GM21737 (cell line): ENCODE measurements around the gene NUDT16.
A peak's percentile ranks its signal among the peaks of the same experiment; 100 is the strongest.
"Not testable (repeated sequence)": the region's sequence is repeated elsewhere in the genome, so short reads cannot be mapped to it uniquely, and the experiment has no call there.

Source experiments
- ATAC-seq: cut with Tn5 transposase; IDR thresholded peaks from one replicate; pipeline ENCODE4 v1.9.1; 2021; ENCODE audit warnings: mild to moderate bottlenecking, moderate library complexity; ENCODE audit not compliant: unreplicated experiment

The NUDT16 gene

DNA sequence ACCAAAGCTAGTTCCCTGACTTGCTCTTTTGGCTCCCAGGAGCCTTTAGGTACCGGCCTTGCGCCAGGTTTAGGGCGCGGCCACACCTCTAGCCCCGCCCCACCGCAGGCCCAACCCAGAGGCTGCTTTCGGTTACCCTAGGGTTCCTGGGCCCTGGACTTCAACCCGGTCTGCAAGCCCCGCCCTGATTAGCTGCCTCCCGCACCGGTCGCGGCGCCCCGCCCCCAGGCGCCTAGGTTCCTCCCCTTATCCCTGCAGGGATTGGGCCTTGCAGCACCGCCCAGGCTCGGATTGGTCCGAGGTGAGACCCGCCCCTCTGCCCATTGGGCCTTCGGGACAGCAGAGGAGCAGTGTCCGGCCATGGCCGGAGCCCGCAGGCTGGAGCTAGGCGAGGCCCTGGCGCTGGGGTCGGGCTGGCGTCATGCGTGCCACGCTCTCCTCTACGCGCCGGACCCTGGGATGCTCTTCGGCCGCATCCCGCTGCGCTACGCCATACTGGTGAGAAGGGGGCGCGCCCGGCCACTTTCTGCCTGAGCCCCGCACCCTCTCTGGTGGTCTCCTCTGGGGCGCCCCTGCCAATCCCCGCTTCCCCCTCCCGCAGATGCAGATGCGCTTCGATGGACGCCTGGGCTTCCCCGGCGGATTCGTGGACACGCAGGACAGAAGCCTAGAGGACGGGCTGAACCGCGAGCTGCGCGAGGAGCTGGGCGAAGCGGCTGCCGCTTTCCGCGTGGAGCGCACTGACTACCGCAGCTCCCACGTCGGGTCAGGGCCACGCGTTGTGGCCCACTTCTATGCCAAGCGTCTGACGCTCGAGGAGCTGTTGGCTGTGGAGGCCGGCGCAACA lies at the start of gene NUDT16:
TSS of gene NUDT16 (plus strand) at position 330 of the 847 bp plus-strand sequence. CDS start at position 361, 31 bp downstream.
- peak; percentile 99 for ATAC-seq

DNA sequence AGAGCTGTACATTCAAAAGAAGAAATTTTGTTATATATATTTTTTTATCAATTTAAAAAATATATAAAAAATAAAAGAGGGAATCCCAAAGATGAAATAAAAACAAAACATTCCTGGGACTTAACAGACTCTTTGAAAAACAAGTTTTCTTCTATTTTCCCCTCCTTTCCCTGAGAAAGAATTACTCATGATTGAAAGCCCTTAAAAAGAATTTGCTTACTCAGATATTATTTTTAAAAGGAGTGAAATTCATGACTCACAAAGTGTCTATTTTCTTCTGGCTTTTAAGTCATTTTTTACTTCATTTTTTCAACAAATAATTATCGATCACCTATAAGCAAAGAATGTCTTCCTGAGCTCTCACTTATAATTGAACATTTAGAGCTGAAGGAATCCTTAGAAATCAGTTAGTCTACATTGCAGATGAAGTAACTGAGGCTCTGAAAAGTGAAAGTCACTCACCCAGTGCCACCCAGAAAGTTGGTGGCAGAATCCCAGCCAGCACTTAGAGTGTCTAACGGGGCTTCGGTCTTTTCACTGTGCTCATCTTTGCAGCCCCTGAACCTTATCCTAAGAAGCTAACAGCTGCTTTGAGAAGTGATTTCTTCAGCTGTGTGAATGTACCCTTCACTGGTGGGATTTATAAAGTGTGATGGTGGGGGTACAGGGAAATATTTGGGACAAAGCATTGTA lies 42.5 kb upstream of the NUDT16 start:
- ATAC-seq = no peak

DNA sequence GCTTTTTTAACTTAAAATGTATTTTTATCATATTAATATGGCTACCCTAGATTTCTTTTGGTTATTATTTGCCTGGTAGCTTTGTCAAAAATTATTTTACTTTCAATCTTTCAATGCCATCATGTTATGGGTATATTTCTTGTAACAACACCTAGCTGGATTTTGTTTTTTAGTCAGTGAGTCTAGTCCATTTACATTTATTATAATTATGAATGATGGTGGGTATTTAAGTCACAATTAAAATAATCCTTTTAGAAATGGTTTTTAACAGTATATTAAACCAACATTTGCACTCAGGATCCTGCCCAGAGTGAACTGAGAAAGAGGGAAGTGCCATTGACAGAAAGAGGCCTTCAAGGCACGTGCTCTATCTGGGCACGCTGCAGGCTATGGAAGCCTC lies 39.8 kb upstream of the NUDT16 start:
- ATAC-seq = no peak

DNA sequence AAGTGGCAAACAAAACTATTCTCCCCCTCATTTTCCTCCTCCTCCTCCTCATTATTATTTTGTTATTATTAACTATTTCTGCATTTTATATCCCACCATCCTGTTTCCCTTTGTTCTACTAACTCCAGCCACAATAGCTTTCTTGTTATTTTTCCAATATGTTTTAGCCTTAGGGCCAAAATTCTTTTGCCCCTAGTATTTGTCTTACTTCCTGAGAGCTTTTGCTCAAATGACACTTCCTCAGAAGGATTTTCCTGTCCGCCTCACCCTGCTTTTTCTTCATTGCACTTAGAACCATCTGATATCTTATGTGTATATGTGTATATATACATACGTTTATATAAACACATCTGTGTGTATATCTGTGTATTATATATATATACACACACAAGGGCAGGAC lies 32.7 kb upstream of the NUDT16 start:
- ATAC-seq = no peak

DNA sequence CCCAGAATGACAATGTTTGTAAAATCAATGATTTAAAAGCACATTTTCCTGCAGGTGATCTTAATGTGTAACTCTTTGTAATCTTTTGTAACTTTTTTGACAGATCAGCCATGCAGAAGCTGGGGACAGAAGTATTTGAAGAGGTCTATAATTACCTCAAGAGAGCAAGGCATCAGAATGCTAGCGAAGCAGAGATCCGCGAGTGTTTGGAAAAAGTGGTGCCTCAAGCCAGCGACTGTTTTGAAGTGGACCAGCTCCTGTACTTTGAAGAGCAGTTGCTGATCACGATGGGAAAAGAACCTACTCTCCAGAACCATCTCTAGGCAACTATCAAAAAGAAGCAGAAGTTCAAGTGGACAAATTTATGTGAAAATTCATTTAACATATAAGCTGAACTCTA lies 32.1 kb upstream of the NUDT16 start:
- no peak for ATAC-seq

DNA sequence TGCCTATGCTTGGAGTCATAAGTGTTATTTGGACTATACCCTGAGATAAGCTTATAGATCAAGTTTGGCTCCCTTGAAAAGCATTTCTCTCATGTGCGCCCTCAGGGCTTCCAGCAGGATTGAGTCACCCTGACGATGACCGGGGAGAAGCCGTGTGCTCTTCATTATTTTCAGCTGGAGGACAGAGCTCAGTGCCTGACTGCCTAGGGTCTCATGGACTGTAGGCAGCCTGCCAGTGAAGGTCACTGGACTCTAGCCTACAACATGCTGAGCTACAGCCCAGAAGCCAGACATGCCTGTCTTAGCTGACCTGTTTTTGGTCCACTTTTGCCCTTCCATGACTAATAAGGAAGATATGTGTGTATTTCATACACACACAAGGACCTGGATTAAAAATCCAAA lies 31.6 kb upstream of the NUDT16 start:
- ATAC-seq = no peak

DNA sequence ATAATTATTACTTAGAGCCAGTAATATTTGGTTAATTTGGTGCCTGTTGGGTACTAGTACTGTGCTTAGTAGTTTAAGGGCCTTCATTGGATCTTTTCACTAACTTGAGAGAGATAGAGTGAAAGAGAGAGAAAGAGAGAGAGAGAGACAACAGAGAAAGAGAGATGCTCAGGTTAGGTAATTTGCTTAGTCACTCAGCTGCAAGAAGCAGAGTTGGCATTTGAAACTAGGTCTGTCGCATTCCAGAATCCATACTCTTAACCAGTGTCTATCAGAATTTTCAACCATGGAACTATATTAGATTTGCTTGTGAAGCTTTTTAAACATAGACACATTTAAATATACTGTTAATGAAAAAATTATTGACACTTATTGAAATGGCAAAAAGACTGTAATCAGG lies 31.1 kb upstream of the NUDT16 start:
- no peak for ATAC-seq

DNA sequence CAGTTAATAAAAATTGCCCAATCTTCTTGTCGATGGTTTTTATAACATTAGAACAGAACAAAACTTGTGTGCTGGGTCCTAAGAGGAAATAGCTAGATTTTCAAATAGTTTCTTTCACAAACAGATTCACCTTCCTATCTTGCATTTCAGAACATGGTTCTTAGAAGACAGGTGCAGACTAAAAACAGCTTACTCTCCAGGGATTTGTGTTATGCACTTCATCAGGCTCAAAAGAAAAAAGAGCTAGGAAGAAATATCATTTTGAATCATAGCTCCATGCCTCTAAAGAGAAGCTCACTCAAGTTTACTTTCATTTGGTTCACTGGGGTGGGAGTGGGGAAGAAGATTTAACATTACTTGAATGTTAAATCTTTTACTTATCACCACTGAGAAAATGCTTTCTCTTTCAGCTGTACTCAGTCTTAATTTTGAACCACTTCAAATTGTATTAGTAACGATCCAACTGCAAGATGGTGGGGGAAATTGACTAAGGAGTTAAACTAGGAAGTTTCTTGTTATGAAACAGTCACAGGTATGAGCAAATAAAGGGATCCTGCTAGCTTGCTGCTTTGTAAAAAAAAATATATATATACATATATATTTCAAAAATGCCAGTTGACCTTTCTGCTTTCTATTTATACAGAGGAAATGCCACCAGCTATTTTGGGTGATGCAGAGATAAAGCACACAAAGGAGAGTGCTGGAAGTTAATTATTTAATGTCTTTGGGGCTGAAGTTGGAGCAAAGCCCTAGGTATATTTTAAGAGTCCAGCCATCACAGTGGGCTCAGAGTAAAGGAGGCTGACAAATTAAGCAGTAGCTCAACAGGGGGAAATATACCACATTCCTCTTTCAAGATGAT lies 28.3 kb upstream of the NUDT16 start:
- ATAC-seq = no peak

DNA sequence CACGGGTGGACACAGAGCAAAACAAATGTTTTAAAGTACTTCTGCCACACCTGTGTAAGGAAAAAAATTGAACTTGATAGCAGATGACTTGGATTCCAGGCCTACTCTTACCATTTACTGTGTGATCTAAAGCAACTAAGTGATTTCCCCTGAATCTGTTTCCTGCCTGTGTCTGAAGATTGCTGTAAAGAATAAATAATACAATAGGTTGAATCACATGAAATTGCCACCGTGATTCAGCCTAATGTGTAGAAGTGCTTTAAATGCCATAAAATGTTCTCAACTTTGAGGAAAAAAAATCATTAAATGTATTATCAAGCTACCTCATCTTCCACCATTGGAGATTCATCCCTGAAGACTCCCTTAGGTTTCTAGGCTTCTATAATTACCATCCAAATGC lies 27.6 kb upstream of the NUDT16 start:
- no peak for ATAC-seq

DNA sequence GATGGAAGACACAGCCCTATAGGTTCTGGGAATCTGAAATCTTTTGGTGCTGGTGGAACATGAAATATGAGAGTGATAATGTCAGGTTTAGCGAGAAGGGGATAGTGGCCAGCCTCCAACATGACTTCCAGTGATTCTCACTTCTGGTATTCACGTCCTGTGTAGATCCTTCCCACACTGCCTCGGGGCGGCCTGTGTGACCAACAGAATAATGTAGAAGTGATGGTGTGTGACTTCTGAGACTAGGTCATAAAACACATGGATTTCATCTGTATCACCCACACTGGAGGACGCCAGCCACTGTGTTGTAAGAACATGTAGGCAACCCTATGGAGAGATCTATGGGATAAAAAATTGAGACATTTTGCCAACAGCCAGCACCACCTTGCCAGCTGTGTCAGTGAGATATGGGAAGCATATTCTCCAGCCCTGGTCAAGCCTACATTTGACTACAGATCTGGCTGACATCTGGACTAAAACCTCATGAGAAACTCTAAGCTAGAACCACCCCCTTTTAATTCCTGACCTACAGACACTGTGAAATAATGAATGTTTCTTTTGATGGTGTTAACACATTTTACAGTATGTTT lies 25.5 kb upstream of the NUDT16 start:
- ATAC-seq = no peak

DNA sequence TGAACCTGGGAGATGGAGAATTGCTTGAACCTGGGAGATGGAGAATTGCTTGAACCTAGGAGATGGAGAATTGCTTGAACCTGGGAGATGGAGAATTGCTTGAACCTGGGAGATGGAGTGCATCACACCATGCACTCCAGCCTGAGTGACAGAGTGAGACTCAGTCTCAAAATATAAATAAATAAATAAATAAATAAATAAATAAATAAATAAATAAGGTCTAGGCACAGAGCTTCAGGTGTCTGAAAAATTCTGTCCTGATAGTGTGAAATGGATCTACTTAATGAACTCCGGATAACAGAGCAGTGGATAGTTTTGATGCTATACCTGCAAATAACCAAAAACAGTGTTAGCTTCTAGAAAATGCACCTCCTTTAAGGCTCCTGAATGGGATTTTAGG lies 24.3 kb upstream of the NUDT16 start:
- ATAC-seq = no peak

DNA sequence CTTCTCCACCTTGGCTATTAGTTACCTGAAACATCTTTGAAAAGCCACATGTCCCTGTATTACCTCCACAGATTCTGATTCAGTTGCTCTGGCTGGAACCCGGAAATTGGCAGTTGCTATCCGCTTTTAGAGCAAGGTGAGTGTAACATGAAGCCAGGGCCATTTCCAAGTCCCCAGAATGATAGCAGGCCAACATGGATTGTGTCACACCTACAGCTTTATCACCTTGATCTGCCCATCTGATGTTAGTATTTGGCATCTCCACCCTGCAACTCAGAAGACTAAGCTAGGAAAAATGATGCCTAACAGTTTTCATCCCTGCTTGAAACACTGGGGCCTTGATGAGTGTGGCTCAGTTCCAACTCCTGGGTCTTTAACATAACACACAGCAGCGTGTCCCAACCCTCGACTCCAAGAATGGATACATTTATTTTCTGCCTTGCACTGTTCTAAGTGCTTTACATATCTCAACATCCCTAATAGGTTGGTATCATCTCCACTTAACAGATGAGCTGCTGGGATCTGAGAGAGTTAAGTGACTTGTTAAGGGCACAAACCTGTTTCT lies 21.3 kb upstream of the NUDT16 start:
- ATAC-seq = no peak

DNA sequence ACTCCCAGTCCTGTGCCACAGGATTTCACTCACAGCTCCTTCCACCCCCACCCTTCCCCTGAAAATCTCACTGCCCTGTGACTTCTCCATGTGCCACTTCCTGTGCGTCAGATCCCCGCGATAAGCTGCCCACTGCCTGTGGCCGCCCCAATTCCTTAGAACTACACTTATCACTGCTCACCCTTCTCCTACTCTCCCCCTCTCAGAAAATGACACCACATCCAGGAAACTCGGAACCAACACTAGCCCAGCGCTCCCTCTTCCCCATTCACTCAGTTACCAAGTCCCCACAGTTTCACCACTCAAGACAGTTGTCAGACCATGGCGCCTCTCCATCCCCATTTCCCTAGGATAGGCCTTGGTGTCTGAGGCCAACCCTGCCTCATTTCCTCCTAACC lies 20.5 kb upstream of the NUDT16 start:
- not testable (repeated sequence) for ATAC-seq

DNA sequence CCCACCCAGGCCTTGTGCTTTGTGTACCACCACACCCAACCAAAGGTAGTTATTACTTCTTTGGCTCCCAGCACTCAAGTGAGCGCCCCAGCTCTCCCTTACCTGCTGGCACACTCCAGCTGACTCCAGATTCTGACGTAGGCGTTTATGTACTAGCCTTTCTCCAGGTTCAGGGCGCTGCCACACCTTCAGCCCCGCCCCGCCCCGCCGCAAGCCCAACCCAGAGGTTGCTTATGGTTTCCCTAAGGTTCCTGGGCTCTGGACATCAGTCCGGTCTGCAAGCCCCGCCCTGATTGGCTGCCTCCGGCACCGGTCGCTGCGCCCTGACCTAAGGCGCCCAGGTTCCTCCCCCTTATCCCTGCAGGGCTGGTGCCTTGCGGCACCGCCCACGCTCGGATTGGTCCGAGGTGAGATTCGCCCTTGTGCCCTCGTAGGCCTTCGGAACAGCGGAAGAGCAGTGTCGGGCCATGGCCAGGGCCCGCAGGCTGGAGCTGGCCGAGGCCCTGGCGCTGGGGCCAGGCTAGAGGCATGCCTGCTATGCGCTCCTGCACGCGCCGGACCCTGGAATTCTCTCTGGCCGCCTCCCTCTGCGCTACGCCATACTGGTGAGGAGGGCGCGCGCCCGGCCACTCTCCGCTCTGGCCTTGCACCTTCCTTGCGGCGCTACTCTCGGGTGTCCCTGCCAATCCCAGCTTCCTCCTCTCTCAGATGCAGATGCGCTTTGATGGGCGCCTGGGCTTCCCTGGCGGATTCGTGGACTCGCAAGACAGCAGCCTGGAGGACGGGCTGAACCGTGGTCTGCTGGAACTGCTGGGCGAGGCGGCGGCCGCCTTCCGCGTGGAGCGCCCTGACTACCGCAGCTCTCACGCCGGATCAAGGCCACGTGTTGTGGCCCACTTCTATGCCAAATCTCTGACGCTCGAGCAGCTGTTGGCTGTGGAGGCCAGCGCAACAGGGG lies 19.8 kb upstream of the NUDT16 start:
- ATAC-seq = peak; percentile 69

DNA sequence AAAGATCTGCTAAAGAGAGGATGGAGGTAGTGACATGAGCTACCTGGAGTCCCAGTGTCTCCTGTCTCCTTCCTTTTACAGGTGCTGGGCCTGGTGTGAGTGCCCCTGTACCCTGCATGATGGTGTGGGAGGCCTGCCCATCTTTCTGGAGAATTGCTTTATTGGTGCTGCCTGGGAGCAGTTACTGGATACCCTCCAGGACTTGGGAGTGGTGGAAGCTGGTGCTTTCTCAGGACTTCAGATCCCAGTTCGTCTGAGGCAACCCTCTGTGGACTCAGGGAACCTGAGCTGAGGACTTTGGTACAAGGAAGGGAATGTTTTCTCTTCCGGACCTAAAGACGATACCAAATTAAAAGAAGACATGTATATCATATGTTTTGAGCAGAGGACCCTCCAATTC lies 18.3 kb upstream of the NUDT16 start:
- no peak for ATAC-seq

DNA sequence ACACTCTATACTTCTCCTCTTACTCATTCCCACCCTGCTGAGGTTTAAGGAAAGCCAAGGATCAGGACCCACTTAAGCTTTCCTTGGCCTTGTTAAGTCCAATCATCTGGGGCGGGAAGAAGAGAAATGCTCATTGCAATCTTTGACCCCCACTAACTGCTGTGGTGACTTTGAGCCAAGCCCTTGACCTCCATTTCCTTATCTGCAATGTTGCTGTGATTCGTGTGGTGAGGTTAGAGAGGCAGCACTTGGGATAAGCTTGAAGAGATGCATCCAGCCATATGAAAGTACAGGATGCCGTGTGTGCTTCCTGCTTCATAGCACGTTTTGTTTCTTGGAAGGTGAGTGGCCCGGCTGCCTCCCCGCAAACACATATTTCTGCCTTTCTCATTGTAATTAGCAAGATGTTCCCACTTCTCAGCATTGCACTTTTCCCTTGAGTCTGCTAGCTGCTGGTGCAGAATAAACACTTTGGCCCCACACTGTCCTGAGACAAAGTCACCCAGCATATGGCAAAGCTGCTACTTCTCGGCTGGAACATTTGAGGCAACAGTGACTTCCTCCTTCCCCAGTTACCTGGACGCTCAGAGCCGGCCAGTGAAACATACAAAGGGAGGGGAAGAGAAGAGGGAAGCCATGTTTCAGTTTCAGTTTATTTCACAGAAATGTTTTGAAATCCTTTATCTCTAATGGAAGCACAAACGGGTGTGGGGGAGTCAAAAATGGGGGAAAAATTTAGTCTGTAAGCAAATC lies 10.5 kb upstream of the NUDT16 start:
- ATAC-seq = no peak

DNA sequence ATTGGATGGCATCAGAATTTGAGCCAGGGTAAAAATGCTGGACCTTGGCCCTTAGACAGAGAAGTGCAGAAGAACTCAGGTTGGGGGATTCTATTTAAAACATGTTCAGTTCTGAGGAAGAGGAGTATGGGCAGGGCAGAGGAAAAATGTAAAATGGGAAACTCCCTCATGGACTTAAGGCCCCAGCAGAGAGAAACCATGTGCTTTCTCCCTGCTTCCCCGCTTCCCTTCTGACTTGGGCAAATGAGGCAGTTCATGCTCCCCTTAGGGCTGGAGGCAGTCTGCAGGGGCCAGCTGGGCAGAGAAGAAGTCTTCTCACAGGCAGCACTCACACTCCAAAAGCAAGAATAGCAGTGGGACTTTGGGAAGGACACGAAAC lies 9.9 kb upstream of the NUDT16 start:
- ATAC-seq = no peak

DNA sequence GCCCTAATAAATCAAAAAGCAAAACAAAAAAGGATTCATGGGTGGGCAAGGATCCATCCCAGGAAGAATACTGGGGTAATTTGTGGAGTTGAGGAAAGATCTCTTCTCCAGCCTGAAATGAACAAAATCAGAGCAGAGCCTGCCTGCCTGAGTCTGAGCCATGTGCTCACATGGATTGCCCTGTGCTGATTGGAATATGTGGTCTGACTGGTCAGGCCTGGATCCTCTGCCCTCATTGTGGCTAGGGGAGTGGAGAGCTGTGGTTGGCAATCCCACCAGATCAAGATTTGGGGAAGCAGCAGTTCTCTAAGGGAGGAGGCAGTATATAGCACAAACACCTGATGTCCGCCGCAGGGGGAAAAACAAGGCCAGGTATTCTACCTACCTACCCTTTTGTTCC lies 6.8 kb upstream of the NUDT16 start:
- no peak for ATAC-seq
